Neural cell (in vitro differentiated cells): ENCODE measurements around the gene RABGGTA. TPM values are rescaled to one million over a fixed set of nuclear protein-coding genes. Genes with fewer than 3 reads are reported as not detected.

Source experiments
- H2AFZ ChIP-seq: fragments of 200-600, 300-800 bp; sonication (generic), shearing (Covaris generic); 2 replicates; pipeline ENCODE4 v1.6.0; 2014; ENCODE audit warnings: low read depth, mild to moderate bottlenecking, antibody characterized with exemption, low read length, moderate library complexity
- H3F3A ChIP-seq: fragments of 200-600 bp; shearing (Covaris generic); 2 replicates; pipeline ENCODE4 v1.6.1; 2016; ENCODE audit warnings: mild to moderate bottlenecking, moderate library complexity, mixed read lengths, antibody characterized with exemption, low read length; ENCODE audit not compliant: insufficient read depth, poor library complexity, severe bottlenecking
- H3K27ac ChIP-seq: fragments of 200-600, 300-800 bp; sonication (generic), shearing (Covaris generic); 2 replicates; pipeline ENCODE4 v1.5.1; 2014; ENCODE audit warnings: mild to moderate bottlenecking, low read length, moderate library complexity
- H3K27me3 ChIP-seq: fragments of 300-800, 200-600 bp; sonication (generic), shearing (Covaris generic); 2 replicates; pipeline ENCODE4 v1.6.0; 2014; ENCODE audit warnings: mild to moderate bottlenecking, low read depth, low read length, moderate library complexity; ENCODE audit not compliant: insufficient read depth
- H3K36me3 ChIP-seq: fragments of 300-800, 200-600 bp; sonication (generic), shearing (Covaris generic); 2 replicates; pipeline ENCODE4 v1.5.1; 2014; ENCODE audit warnings: mild to moderate bottlenecking, antibody characterized with exemption, low read length, moderate library complexity; ENCODE audit not compliant: insufficient read depth
- H3K4me2 ChIP-seq: fragments of 300-800, 200-600 bp; sonication (generic), shearing (Covaris generic); 2 replicates; pipeline ENCODE4 v1.6.0; 2014; ENCODE audit warnings: mild to moderate bottlenecking, low read length
- H3K4me3 ChIP-seq: fragments of 300-800, 200-600 bp; sonication (generic), shearing (Covaris generic); 2 replicates; pipeline ENCODE4 v1.5.1; 2014; ENCODE audit warnings: mild to moderate bottlenecking, low read length, moderate library complexity
- H3K79me2 ChIP-seq: fragments of 200-600 bp; shearing (Covaris generic); replicated peaks from 2 replicates; pipeline ENCODE4 v1.6.0; 2014; ENCODE audit warnings: mild to moderate bottlenecking, low read length, moderate library complexity; ENCODE audit not compliant: insufficient read depth
- H3K9ac ChIP-seq: fragments of 300-800, 200-600 bp; sonication (generic), shearing (Covaris generic); 2 replicates; pipeline ENCODE4 v1.6.1; 2016; ENCODE audit warnings: mild to moderate bottlenecking, low read length, mixed read lengths
- H3K9me2 ChIP-seq: fragments of 200-600 bp; shearing (Covaris generic); 2 replicates; pipeline ENCODE4 v1.6.1; 2016; ENCODE audit warnings: mild to moderate bottlenecking, low read length, mixed read lengths; ENCODE audit not compliant: insufficient read depth
- H3K9me3 ChIP-seq: fragments of 200-600, 300-800 bp; sonication (generic), shearing (Covaris generic); 2 replicates; pipeline ENCODE4 v1.6.1; 2016; ENCODE audit warnings: mild to moderate bottlenecking, mixed run types, low read length, moderate library complexity, mixed read lengths
- H4K20me1 ChIP-seq: fragments of 200-600 bp; shearing (Covaris generic); 2 replicates; pipeline ENCODE4 v1.6.1; 2016; ENCODE audit warnings: mild to moderate bottlenecking, mixed run types; ENCODE audit not compliant: insufficient read depth
- EP300 ChIP-seq: fragments of 450-650 bp; conservative IDR thresholded peaks from 2 replicates; pipeline ENCODE4 v1.6.1; 2014; ENCODE audit warnings: antibody characterized with exemption, mild to moderate bottlenecking, moderate library complexity; ENCODE audit not compliant: poor library complexity, severe bottlenecking
- EZH2 ChIP-seq: fragments of 200-600, 300-800 bp; shearing (Covaris generic), sonication (generic); IDR thresholded peaks from 2 replicates; pipeline ENCODE4 v1.6.1; 2014; ENCODE audit warnings: antibody characterized with exemption, low read length, borderline replicate concordance, mild to moderate bottlenecking; ENCODE audit not compliant: insufficient read depth, poor library complexity, severe bottlenecking
- MXI1 ChIP-seq: fragments of 450-650 bp; conservative IDR thresholded peaks from 2 replicates; pipeline ENCODE4 v1.6.1; 2014; ENCODE audit warnings: antibody characterized with exemption, mild to moderate bottlenecking; ENCODE audit not compliant: poor library complexity, severe bottlenecking
- POLR2AphosphoS5 ChIP-seq: IDR thresholded peaks from 2 replicates; pipeline ENCODE4 v1.6.1; 2012
- RAD21 ChIP-seq: fragments of 450-650 bp; conservative IDR thresholded peaks from 2 replicates; pipeline ENCODE4 v1.6.1; 2014; ENCODE audit warnings: antibody characterized with exemption, mild to moderate bottlenecking, moderate library complexity
- SMC3 ChIP-seq: fragments of 450-650 bp; conservative IDR thresholded peaks from 2 replicates; pipeline ENCODE4 v1.6.1; 2014; ENCODE audit warnings: antibody characterized with exemption, mild to moderate bottlenecking, moderate library complexity; ENCODE audit not compliant: poor library complexity
- TAF1 ChIP-seq: IDR thresholded peaks from 2 replicates; pipeline ENCODE4 v1.6.1; 2012; ENCODE audit warnings: low read depth
- polyA plus RNA-seq: library from polyadenylated mRNA; depleted of rRNA; stranded (reverse); fragments of >200 nt; gene quantifications from 2 replicates; pipeline ENCODE4 v1.2.3, GENCODE V29; 2014
- small RNA-seq, 3 experiments: library from RNA; depleted of rRNA; stranded (forward); fragments of <200 nt; gene quantifications; one replicate each; pipeline ENCODE3, GENCODE V24; 2012
- TF ChIP-seq, protein P1 (sequence below): fragments of 450-650 bp; IDR thresholded peaks from 2 replicates; pipeline ENCODE4 v1.5.1; 2014; ENCODE audit warnings: antibody characterized with exemption, mild to moderate bottlenecking, moderate library complexity; ENCODE audit not compliant: poor library complexity, severe bottlenecking
- TF ChIP-seq, protein P2 (sequence below): IDR thresholded peaks from 2 replicates; pipeline ENCODE4 v1.6.1; 2012; ENCODE audit warnings: borderline replicate concordance

Gene RABGGTA
- polyA plus RNA-seq, 1 donor from 2014 or later, result 33.2 TPM

DNA sequence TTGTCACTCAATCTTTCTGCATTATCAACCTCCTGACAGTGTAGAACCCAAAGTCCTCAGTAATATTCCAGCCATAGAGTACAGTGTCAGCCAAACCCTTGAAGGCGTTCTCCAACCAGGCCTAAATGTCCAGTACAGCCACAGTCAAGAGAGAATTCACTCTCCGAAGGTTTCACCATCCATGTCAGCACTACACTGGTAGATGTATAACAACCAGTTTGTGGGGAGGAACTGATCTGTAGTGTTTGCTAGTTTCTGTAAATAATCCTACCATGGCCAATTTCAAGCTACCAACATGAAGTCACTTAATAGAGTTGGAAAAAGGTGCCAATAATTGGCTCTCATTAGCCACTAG, 55.1 kb downstream of the RABGGTA start:
- H4K20me1 ChIP-seq, result no peaks in the 10 kb centered on the region
- peak overlapping the region; percentile 86 for H3K4me3 ChIP-seq
- peak overlapping the region; percentile 96 for H3K27ac ChIP-seq
- H3K9me3 ChIP-seq, result no peaks in the 10 kb centered on the region
- H3K9ac ChIP-seq, result peak overlapping the region; percentile 96
- no peaks in the 10 kb centered on the region for H3K27me3 ChIP-seq
- no peaks in the 10 kb centered on the region for H3K36me3 ChIP-seq
- no peak for TF ChIP-seq EZH2
- TF ChIP-seq POLR2AphosphoS5, result no peak
- TF ChIP-seq MXI1, result no peak
- TF ChIP-seq, protein P1, sequence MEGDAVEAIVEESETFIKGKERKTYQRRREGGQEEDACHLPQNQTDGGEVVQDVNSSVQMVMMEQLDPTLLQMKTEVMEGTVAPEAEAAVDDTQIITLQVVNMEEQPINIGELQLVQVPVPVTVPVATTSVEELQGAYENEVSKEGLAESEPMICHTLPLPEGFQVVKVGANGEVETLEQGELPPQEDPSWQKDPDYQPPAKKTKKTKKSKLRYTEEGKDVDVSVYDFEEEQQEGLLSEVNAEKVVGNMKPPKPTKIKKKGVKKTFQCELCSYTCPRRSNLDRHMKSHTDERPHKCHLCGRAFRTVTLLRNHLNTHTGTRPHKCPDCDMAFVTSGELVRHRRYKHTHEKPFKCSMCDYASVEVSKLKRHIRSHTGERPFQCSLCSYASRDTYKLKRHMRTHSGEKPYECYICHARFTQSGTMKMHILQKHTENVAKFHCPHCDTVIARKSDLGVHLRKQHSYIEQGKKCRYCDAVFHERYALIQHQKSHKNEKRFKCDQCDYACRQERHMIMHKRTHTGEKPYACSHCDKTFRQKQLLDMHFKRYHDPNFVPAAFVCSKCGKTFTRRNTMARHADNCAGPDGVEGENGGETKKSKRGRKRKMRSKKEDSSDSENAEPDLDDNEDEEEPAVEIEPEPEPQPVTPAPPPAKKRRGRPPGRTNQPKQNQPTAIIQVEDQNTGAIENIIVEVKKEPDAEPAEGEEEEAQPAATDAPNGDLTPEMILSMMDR, result no peak
- TF ChIP-seq, protein P2, sequence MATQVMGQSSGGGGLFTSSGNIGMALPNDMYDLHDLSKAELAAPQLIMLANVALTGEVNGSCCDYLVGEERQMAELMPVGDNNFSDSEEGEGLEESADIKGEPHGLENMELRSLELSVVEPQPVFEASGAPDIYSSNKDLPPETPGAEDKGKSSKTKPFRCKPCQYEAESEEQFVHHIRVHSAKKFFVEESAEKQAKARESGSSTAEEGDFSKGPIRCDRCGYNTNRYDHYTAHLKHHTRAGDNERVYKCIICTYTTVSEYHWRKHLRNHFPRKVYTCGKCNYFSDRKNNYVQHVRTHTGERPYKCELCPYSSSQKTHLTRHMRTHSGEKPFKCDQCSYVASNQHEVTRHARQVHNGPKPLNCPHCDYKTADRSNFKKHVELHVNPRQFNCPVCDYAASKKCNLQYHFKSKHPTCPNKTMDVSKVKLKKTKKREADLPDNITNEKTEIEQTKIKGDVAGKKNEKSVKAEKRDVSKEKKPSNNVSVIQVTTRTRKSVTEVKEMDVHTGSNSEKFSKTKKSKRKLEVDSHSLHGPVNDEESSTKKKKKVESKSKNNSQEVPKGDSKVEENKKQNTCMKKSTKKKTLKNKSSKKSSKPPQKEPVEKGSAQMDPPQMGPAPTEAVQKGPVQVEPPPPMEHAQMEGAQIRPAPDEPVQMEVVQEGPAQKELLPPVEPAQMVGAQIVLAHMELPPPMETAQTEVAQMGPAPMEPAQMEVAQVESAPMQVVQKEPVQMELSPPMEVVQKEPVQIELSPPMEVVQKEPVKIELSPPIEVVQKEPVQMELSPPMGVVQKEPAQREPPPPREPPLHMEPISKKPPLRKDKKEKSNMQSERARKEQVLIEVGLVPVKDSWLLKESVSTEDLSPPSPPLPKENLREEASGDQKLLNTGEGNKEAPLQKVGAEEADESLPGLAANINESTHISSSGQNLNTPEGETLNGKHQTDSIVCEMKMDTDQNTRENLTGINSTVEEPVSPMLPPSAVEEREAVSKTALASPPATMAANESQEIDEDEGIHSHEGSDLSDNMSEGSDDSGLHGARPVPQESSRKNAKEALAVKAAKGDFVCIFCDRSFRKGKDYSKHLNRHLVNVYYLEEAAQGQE, result no peak
- no peak for TF ChIP-seq EP300
- TF ChIP-seq TAF1, result no peak
- TF ChIP-seq RAD21, result no peak
- TF ChIP-seq SMC3, result no peak
- H3K9me2 ChIP-seq, result no peaks in the 10 kb centered on the region
- H3K4me2 ChIP-seq, result peak overlapping the region; percentile 79
- H2AFZ ChIP-seq, result peak overlapping the region; percentile 96
- H3F3A ChIP-seq, result no peaks in the 10 kb centered on the region
- H3K79me2 ChIP-seq, result peaks cover 2% of the 10 kb centered on the region

Small RNA genes within 50 kb of the gene (small RNA-seq; reads per million reads assigned to genes)
- 0 to 0.77 (median 0) reads per million in 3 experiments for gene MDP1

Other genes with a start within 250 kb of the RABGGTA start
- gene CARMIL3, start 219.6 kb downstream of the RABGGTA start, polyA plus RNA-seq, result 43.6 and 49.3 TPM in 2 replicates
- gene CPNE6, start 200.0 kb downstream of the RABGGTA start, polyA plus RNA-seq, result 2.3 and 4.1 TPM in 2 replicates
- 0.20 and 1.2 TPM in 2 replicates for gene PCK2, start 177.3 kb downstream of the RABGGTA start, polyA plus RNA-seq
- 74.5 and 106 TPM in 2 replicates for gene DCAF11, start 156.8 kb downstream of the RABGGTA start, polyA plus RNA-seq
- 9.5 TPM in 2 replicates for gene NRL, start 156.6 kb downstream of the RABGGTA start, polyA plus RNA-seq
- gene FITM1, start 140.9 kb downstream of the RABGGTA start, polyA plus RNA-seq, result 0.62 and 0.88 TPM in 2 replicates
- 39.5 and 55.8 TPM in 2 replicates for gene PSME1, start 135.4 kb downstream of the RABGGTA start, polyA plus RNA-seq
- gene EMC9, start 130.0 kb downstream of the RABGGTA start, polyA plus RNA-seq, result 45.1 and 54.6 TPM in 2 replicates
- 69.1 and 73.3 TPM in 2 replicates for gene PSME2, start 125.0 kb downstream of the RABGGTA start, polyA plus RNA-seq
- 69.6 and 98.7 TPM in 2 replicates for gene RNF31, start 124.1 kb downstream of the RABGGTA start, polyA plus RNA-seq
- gene IRF9, start 110.3 kb downstream of the RABGGTA start, polyA plus RNA-seq, result 5.9 and 19.6 TPM in 2 replicates
- gene REC8, start 99.5 kb downstream of the RABGGTA start, polyA plus RNA-seq, result 18.5 and 22.8 TPM in 2 replicates
- 9.2 and 13.4 TPM in 2 replicates for gene IPO4, start 82.8 kb downstream of the RABGGTA start, polyA plus RNA-seq
- 25.1 and 34.2 TPM in 2 replicates for gene TM9SF1, start 76.2 kb downstream of the RABGGTA start, polyA plus RNA-seq
- gene TSSK4, start 65.9 kb downstream of the RABGGTA start, polyA plus RNA-seq, result 0.17 TPM in 1 of 2 replicates, not detected in the other
- 55.3 and 67.6 TPM in 2 replicates for gene CHMP4A, start 58.1 kb downstream of the RABGGTA start, polyA plus RNA-seq
- 94.2 and 116 TPM in 2 replicates for gene MDP1, start 55.5 kb downstream of the RABGGTA start, polyA plus RNA-seq
- 406 and 431 TPM in 2 replicates for gene NEDD8, start 39.2 kb downstream of the RABGGTA start, polyA plus RNA-seq
- 132 and 403 TPM in 2 replicates for gene GMPR2, start 38.7 kb downstream of the RABGGTA start, polyA plus RNA-seq
- gene TINF2, start 29.0 kb downstream of the RABGGTA start, polyA plus RNA-seq, result 103 and 120 TPM in 2 replicates
- gene TGM1, start 8.4 kb downstream of the RABGGTA start, polyA plus RNA-seq, result 3.6 and 7.5 TPM in 2 replicates
- gene DHRS1, start 28.2 kb upstream of the RABGGTA start, polyA plus RNA-seq, result 5.5 and 6.9 TPM in 2 replicates
- 13.0 and 19.5 TPM in 2 replicates for gene NOP9, start 28.3 kb upstream of the RABGGTA start, polyA plus RNA-seq
- gene CIDEB, start 36.4 kb upstream of the RABGGTA start, polyA plus RNA-seq, result not detected in 2 replicates
- gene LTB4R2, start 38.5 kb upstream of the RABGGTA start, polyA plus RNA-seq, result 3.4 and 5.0 TPM in 2 replicates
- 4.3 and 5.2 TPM in 2 replicates for gene LTB4R, start 39.9 kb upstream of the RABGGTA start, polyA plus RNA-seq
- gene ADCY4, start 63.5 kb upstream of the RABGGTA start, polyA plus RNA-seq, result not detected in 2 replicates
- not detected in 2 replicates for gene RIPK3, start 68.4 kb upstream of the RABGGTA start, polyA plus RNA-seq
- 0.22 and 0.48 TPM in 2 replicates for gene NFATC4, start 96.6 kb upstream of the RABGGTA start, polyA plus RNA-seq
- gene NYNRIN, start 127.4 kb upstream of the RABGGTA start, polyA plus RNA-seq, result 5.7 and 9.1 TPM in 2 replicates
- gene CBLN3, start 158.1 kb upstream of the RABGGTA start, polyA plus RNA-seq, result not detected in 2 replicates
- 0.53 and 0.92 TPM in 2 replicates for gene KHNYN, start 158.4 kb upstream of the RABGGTA start, polyA plus RNA-seq
- 142 and 173 TPM in 2 replicates for gene SDR39U1, start 171.2 kb upstream of the RABGGTA start, polyA plus RNA-seq
- not detected in 2 replicates for gene CMA1, start 236.7 kb upstream of the RABGGTA start, polyA plus RNA-seq